Stimulated activated CD8-positive, alpha-beta memory T cell treated with anti-CD3 and anti-CD28 coated beads, Interleukin-7, amount 100 ng/mL, for 24 hours (primary cell): Measurements from ENCODE around the gene ARL8A.
"Not testable (repeated sequence)": the region's sequence is repeated elsewhere in the genome, so short reads cannot be mapped to it uniquely, and the experiment has no call there.

Experiments used
- DNase-seq: peaks from one replicate; pipeline ENCODE4 v3.0.0-alpha.2; 2020; ENCODE audit warnings: low read depth

The ARL8A gene

GRCh38 chr1:202158810-202159533 lies 14.4 kb upstream of the ARL8A start:
- no peak for DNase-seq

GRCh38 chr1:202157945-202158344 lies 13.4 kb upstream of the ARL8A start:
- DNase-seq = no peak

GRCh38 chr1:202156590-202156989 lies 12.1 kb upstream of the ARL8A start:
- DNase-seq = no peak

- DNase-seq = no peak
Measured at GRCh38 chr1:202155478-202156021, 11.0 kb upstream of the ARL8A start.

GRCh38 chr1:202154766-202155477 lies 10.4 kb upstream of the ARL8A start:
- DNase-seq = no peak

GRCh38 chr1:202154148-202154765 lies 9.7 kb upstream of the ARL8A start:
- no peak for DNase-seq

- DNase-seq = no peak
Measured at GRCh38 chr1:202153284-202153683, 8.7 kb upstream of the ARL8A start.

GRCh38 chr1:202152399-202152798 lies 7.9 kb upstream of the ARL8A start:
- no peak for DNase-seq

- DNase-seq = no peak
Measured at GRCh38 chr1:202151045-202151444, 6.5 kb upstream of the ARL8A start.

- DNase-seq = no peak
Measured at GRCh38 chr1:202150602-202151001, 6.1 kb upstream of the ARL8A start.

- DNase-seq = no peak
Measured at GRCh38 chr1:202150187-202150586, 5.7 kb upstream of the ARL8A start.

- DNase-seq = no peak
Measured at GRCh38 chr1:202149566-202149965, 5.0 kb upstream of the ARL8A start.

- DNase-seq = no peak
Measured at GRCh38 chr1:202148391-202148790, 3.9 kb upstream of the ARL8A start.

GRCh38 chr1:202146993-202147392 lies 2.5 kb upstream of the ARL8A start:
- no peak for DNase-seq

GRCh38 chr1:202146279-202146678 lies 1.7 kb upstream of the ARL8A start:
- no peak for DNase-seq

- DNase-seq = not testable (repeated sequence)
Measured at GRCh38 chr1:202145744-202146140, 1.2 kb upstream of the ARL8A start.

GRCh38 chr1:202145068-202145743 lies 669 bp upstream of the ARL8A start:
- no peak for DNase-seq

GRCh38 chr1:202143768-202144401 lies 652 bp downstream of the ARL8A start:
- no peak for DNase-seq

- no peak for DNase-seq
Measured at GRCh38 chr1:202143011-202143767, 1.3 kb downstream of the ARL8A start.

GRCh38 chr1:202141468-202141867 lies 3.1 kb downstream of the ARL8A start:
- DNase-seq = not testable (repeated sequence)

GRCh38 chr1:202140833-202141232 lies 3.7 kb downstream of the ARL8A start:
- DNase-seq = no peak
